Suprapubic skin (tissue), 4 donors: Measurements from ENCODE around the gene STAT6. TPM values are rescaled to one million over a fixed set of nuclear protein-coding genes. Genes with fewer than 3 reads are reported as not detected.
A peak's percentile ranks its signal among the peaks of the same experiment; 100 is the strongest.

Experiments
- DNase-seq, 2 donors: peaks; one replicate each; pipeline ENCODE4 v3.0.0-alpha.2; 2019; ENCODE audit warnings: low spot score in 2 of 2
- H3K27ac ChIP-seq: fragments of 200-600 bp; sonication (generic); one replicate; pipeline ENCODE4 v1.5.1; 2019
- H3K27me3 ChIP-seq: fragments of 200-600 bp; sonication (generic); one replicate; pipeline ENCODE4 v1.5.1; 2019
- H3K36me3 ChIP-seq: fragments of 200-600 bp; sonication (generic); one replicate; pipeline ENCODE4 v1.5.1; 2019
- H3K4me1 ChIP-seq: fragments of 200-600 bp; sonication (generic); one replicate; pipeline ENCODE4 v1.5.1; 2019
- H3K4me3 ChIP-seq: fragments of 200-600 bp; sonication (generic); one replicate; pipeline ENCODE4 v1.5.1; 2019; ENCODE audit warnings: mild to moderate bottlenecking
- H3K9me3 ChIP-seq: fragments of 200-600 bp; sonication (generic); one replicate; pipeline ENCODE4 v1.5.1; 2019
- CTCF ChIP-seq, 2 donors: fragments of 200-600 bp in 1 of 2; fragments of 450-650 bp in 1 of 2; sonication (generic) in 1 of 2; IDR thresholded peaks; one replicate each; pipeline ENCODE4 v1.5.1; 2016 to 2019; ENCODE audit warnings: antibody characterized with exemption in 2 of 2, mild to moderate bottlenecking in 1 of 2, moderate library complexity in 1 of 2
- EP300 ChIP-seq: sonication (generic); formaldehyde crosslinking; IDR thresholded peaks from one replicate; pipeline ENCODE4 v1.6.1; 2017; ENCODE audit warnings: antibody characterized with exemption
- POLR2A ChIP-seq, 2 donors: fragments of 450-650 bp; IDR thresholded peaks; one replicate each; pipeline ENCODE4 v1.6.1; 2017; ENCODE audit warnings: antibody characterized with exemption in 2 of 2, mild to moderate bottlenecking in 2 of 2, moderate library complexity in 2 of 2
- POLR2AphosphoS5 ChIP-seq, 3 donors: sonication (generic); formaldehyde crosslinking; IDR thresholded peaks; one replicate each; pipeline ENCODE4 v1.6.1; 2017; ENCODE audit warnings: antibody characterized with exemption in 3 of 3
- WGBS: methylation state at CpG from one replicate; pipeline ENCODE4 v1.1.5; 2018; 5-methylcytosine and 5-hydroxymethylcytosine counted together
- total RNA-seq, 4 donors: library from RNA; depleted of rRNA; stranded (reverse); fragments of >200 nt; gene quantifications; one replicate each; pipeline ENCODE4 v1.1.0, GENCODE V29; 2016

The STAT6 gene
- total RNA-seq, 4 donors from 2014 or later: 140 to 348 (median 183) TPM

- WGBS: 60% methylated on average over 5 of the region's 5 CpGs
- H3K9me3 ChIP-seq: no peaks in the 10 kb centered on the region
- peaks cover 60% of the 10 kb centered on the region for H3K36me3 ChIP-seq
- H3K27ac ChIP-seq: peak overlapping the region; percentile 86
- no peak for TF ChIP-seq POLR2AphosphoS5 (IDR thresholded peaks at IDR 0.05)
- no peak for TF ChIP-seq POLR2A (IDR thresholded peaks at IDR 0.05)
- TF ChIP-seq CTCF (IDR thresholded peaks at IDR 0.05): no peak
- no peak for TF ChIP-seq EP300
- no peaks in the 10 kb centered on the region for H3K27me3 ChIP-seq
- no peak for DNase-seq
- no peak overlapping the region for H3K4me3 ChIP-seq
- H3K4me1 ChIP-seq: peaks cover 80% of the 10 kb centered on the region
Measured at GRCh38 chr12:57092529-57092862, 18.7 kb downstream of the STAT6 start.

GRCh38 chr12:57091638-57092528 lies 19.3 kb downstream of the STAT6 start:
- no peaks in the 10 kb centered on the region for H3K9me3 ChIP-seq
- TF ChIP-seq CTCF (IDR thresholded peaks at IDR 0.05) (no peak), POLR2A (IDR thresholded peaks at IDR 0.05) (no peak), EP300 (no peak), POLR2AphosphoS5 (IDR thresholded peaks at IDR 0.05) (no peak)
- peak overlapping the region; percentile 86 for H3K27ac ChIP-seq
- H3K4me1 ChIP-seq: peaks cover 74% of the 10 kb centered on the region
- 75% methylated on average over 23 of the region's 25 CpGs for WGBS
- H3K27me3 ChIP-seq: no peaks in the 10 kb centered on the region
- peaks cover 54% of the 10 kb centered on the region for H3K36me3 ChIP-seq
- peak overlapping the region; percentile 74 for H3K4me3 ChIP-seq
- peak in 1 of 2 donors; percentile 49 for DNase-seq

- Histone ChIP-seq H3K27me3 (no peaks in the 10 kb centered on the region), H3K27ac (peak overlapping the region; percentile 97), H3K9me3 (no peaks in the 10 kb centered on the region), H3K4me1 (peaks cover 70% of the 10 kb centered on the region), H3K36me3 (peaks cover 46% of the 10 kb centered on the region), H3K4me3 (peak overlapping the region; percentile 74)
- 54% methylated on average over 12 of the region's 22 CpGs for WGBS
- DNase-seq: peak in 1 of 2 donors; percentile 67
- no peak for TF ChIP-seq EP300
- no peak for TF ChIP-seq CTCF (IDR thresholded peaks at IDR 0.05)
- no peak for TF ChIP-seq POLR2A (IDR thresholded peaks at IDR 0.05)
- TF ChIP-seq POLR2AphosphoS5 (IDR thresholded peaks at IDR 0.05): no peak
Measured at GRCh38 chr12:57090924-57091637, 20.1 kb downstream of the STAT6 start.

GRCh38 chr12:57090490-57090889 lies 20.7 kb downstream of the STAT6 start:
- no peaks in the 10 kb centered on the region for H3K27me3 ChIP-seq
- H3K9me3 ChIP-seq: no peaks in the 10 kb centered on the region
- H3K27ac ChIP-seq: peak overlapping the region; percentile 97
- DNase-seq: no peak
- peak overlapping the region; percentile 74 for H3K4me3 ChIP-seq
- peaks cover 40% of the 10 kb centered on the region for H3K36me3 ChIP-seq
- 36% methylated on average over 6 of the region's 6 CpGs for WGBS
- H3K4me1 ChIP-seq: peaks cover 70% of the 10 kb centered on the region
- TF ChIP-seq EP300 (no peak), POLR2A (IDR thresholded peaks at IDR 0.05) (no peak), CTCF (IDR thresholded peaks at IDR 0.05) (no peak), POLR2AphosphoS5 (IDR thresholded peaks at IDR 0.05) (no peak)
